HG02870 (cell line): ENCODE measurements around the gene TRA2B.

Source experiments
- ATAC-seq: cut with Tn5 transposase; IDR thresholded peaks from one replicate; pipeline ENCODE4 v1.9.1; 2021; ENCODE audit warnings: mild to moderate bottlenecking, moderate library complexity; ENCODE audit not compliant: unreplicated experiment

Gene TRA2B

GRCh38 chr3:185937689-185938374 is at the start of gene TRA2B:
TRA2B (minus strand) TSS chr3:185938014; CDS start chr3:185937860, 154 bp downstream.
- ATAC-seq, result peak; percentile 91

GRCh38 chr3:185986198-185986777 is 48.5 kb upstream of the TRA2B start:
- no peak for ATAC-seq

- ATAC-seq, result no peak
These were observed 46.4 kb upstream of the TRA2B start for GRCh38 chr3:185984203-185984602.

GRCh38 chr3:185983495-185984141 is 45.8 kb upstream of the TRA2B start:
- no peak for ATAC-seq

- no peak for ATAC-seq
These were observed 44.8 kb upstream of the TRA2B start for GRCh38 chr3:185982632-185983031.

GRCh38 chr3:185981621-185982020 is 43.8 kb upstream of the TRA2B start:
- ATAC-seq, result no peak

GRCh38 chr3:185979721-185980121 is 41.9 kb upstream of the TRA2B start:
- no peak for ATAC-seq

- ATAC-seq, result no peak
These were observed 40.7 kb upstream of the TRA2B start for GRCh38 chr3:185978516-185978915.

GRCh38 chr3:185977679-185978040 is 39.8 kb upstream of the TRA2B start:
- no peak for ATAC-seq

GRCh38 chr3:185976977-185977678 is 39.3 kb upstream of the TRA2B start:
- ATAC-seq, result no peak

- no peak for ATAC-seq
These were observed 38.3 kb upstream of the TRA2B start for GRCh38 chr3:185976100-185976499.

- no peak for ATAC-seq
These were observed 33.8 kb upstream of the TRA2B start for GRCh38 chr3:185971579-185971978.

GRCh38 chr3:185968168-185968567 is 30.4 kb upstream of the TRA2B start:
- ATAC-seq, result no peak

GRCh38 chr3:185966655-185967054 is 28.8 kb upstream of the TRA2B start:
- ATAC-seq, result no peak

- ATAC-seq, result no peak
These were observed 27.7 kb upstream of the TRA2B start for GRCh38 chr3:185965496-185965895.

- no peak for ATAC-seq
These were observed 23.9 kb upstream of the TRA2B start for GRCh38 chr3:185961675-185962232.

GRCh38 chr3:185960522-185961288 is 22.9 kb upstream of the TRA2B start:
- no peak for ATAC-seq

GRCh38 chr3:185959609-185960521 is 22.1 kb upstream of the TRA2B start:
- ATAC-seq, result no peak

- ATAC-seq, result no peak
These were observed 20.8 kb upstream of the TRA2B start for GRCh38 chr3:185958626-185959025.

- ATAC-seq, result no peak
These were observed 18.4 kb upstream of the TRA2B start for GRCh38 chr3:185956244-185956643.
